AG04450 (cell line): ENCODE results near the gene LPAR3. TPM values are rescaled to one million over a fixed set of nuclear protein-coding genes. Genes with fewer than 3 reads are reported as not detected.

ENCODE experiments used
- CTCF ChIA-PET: fragments of 300-600, 350-600 bp; formaldehyde crosslinking; extraction: SDS; loops from one replicate; lab custom pipeline; 2022; ENCODE audit warnings: antibody characterized with exemption, inconsistent platforms; lab: Charles Lee
- POLR2A ChIA-PET: fragments of 350-600 bp; formaldehyde crosslinking; extraction: SDS; loops from one replicate; lab custom pipeline; 2021; ENCODE audit warnings: antibody characterized with exemption, inconsistent platforms; lab: Yijun Ruan, JAX
- DNase-seq: peaks from one replicate; pipeline ENCODE4 v3.0.0-alpha.2; 2011; ENCODE audit warnings: low read depth, low spot score
- H3K27ac ChIP-seq: one replicate; pipeline ENCODE4 v1.5.1; 2012; ENCODE audit warnings: low read depth, low read length, control low read depth
- H3K27me3 ChIP-seq: one replicate; pipeline ENCODE4 v1.6.0; 2012; ENCODE audit warnings: low read length; ENCODE audit not compliant: control insufficient read depth, insufficient read depth
- H3K4me3 ChIP-seq: 2 replicates; pipeline ENCODE4 v1.5.1; 2011; ENCODE audit warnings: mild to moderate bottlenecking, low read depth, low read length, control low read depth
- H3K9me3 ChIP-seq: 2 replicates; pipeline ENCODE4 v1.5.1; 2012; ENCODE audit warnings: low read length; ENCODE audit not compliant: control insufficient read depth, insufficient read depth
- polyA plus RNA-seq: library from polyadenylated mRNA; depleted of rRNA; stranded (reverse); fragments of >200 nt; gene quantifications from 2 replicates; pipeline ENCODE4 v1.2.3, GENCODE V29; 2011
- TF ChIP-seq, protein P1 (sequence below): IDR thresholded peaks from 2 replicates; pipeline ENCODE4 v1.5.1; 2011; ENCODE audit warnings: low read depth, low read length, control low read depth, inconsistent platforms

LPAR3 gene
- polyA plus RNA-seq, 1 experiment: 3.5 TPM

DNA sequence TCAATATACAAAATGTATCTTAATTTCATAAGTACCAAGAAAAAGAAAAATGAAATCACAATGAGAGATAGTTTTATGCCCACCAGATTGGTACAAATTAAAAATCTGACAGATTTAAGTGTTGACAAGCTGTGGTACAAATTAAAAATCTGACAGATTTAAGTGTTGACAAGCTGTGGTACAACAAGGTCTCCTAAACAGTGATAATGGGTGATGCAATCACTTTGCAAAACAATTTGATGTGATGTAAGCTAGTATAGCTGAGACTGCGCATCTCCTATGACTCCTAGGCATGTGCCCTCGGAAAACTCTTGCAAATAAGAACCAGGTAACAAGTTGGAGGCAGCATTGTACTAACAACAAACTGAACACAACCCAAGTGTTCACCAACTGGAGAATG, 100.6 kb downstream of the LPAR3 start:
- H3K4me3 ChIP-seq: no peak overlapping the region
- H3K27ac ChIP-seq: no peak overlapping the region
- H3K27me3 ChIP-seq: peaks cover 5% of the 10 kb centered on the region
- ChIA-PET CTCF (interaction anchor here (1.0 kb wide), 1 partner anchor 20 kb away, joined by 3 read pairs; no protein-coding TSS in a partner anchor), POLR2A (no interaction called here)
- no peaks in the 10 kb centered on the region for H3K9me3 ChIP-seq
- TF ChIP-seq, protein P1, sequence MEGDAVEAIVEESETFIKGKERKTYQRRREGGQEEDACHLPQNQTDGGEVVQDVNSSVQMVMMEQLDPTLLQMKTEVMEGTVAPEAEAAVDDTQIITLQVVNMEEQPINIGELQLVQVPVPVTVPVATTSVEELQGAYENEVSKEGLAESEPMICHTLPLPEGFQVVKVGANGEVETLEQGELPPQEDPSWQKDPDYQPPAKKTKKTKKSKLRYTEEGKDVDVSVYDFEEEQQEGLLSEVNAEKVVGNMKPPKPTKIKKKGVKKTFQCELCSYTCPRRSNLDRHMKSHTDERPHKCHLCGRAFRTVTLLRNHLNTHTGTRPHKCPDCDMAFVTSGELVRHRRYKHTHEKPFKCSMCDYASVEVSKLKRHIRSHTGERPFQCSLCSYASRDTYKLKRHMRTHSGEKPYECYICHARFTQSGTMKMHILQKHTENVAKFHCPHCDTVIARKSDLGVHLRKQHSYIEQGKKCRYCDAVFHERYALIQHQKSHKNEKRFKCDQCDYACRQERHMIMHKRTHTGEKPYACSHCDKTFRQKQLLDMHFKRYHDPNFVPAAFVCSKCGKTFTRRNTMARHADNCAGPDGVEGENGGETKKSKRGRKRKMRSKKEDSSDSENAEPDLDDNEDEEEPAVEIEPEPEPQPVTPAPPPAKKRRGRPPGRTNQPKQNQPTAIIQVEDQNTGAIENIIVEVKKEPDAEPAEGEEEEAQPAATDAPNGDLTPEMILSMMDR: no peak
- no peak for DNase-seq

DNA sequence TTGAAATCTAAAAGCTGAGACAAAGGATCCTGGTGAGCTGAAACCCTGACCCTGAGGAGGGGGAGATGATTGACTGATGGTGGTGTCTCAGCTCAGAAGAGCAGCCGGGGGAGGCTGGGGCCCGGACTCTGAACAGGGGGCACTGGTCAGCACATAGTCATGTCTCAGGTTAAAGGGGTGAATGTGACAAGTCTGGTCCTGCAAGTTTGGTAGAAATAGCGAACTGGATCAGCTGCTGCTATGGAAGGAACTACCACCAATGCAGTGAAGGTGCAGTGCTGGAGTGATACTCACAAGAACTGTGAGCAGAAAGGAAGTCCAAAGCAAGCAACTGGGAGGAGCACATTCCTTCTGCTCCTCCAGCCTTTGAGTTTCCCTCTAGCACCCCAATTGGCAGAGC, 104.0 kb downstream of the LPAR3 start:
- TF ChIP-seq, protein P1: no peak
- ChIA-PET POLR2A (no interaction called here), CTCF (interaction anchor here (7.2 kb wide), 1 partner anchor 17 kb away, joined by 32 read pairs; no protein-coding TSS in a partner anchor)

DNA sequence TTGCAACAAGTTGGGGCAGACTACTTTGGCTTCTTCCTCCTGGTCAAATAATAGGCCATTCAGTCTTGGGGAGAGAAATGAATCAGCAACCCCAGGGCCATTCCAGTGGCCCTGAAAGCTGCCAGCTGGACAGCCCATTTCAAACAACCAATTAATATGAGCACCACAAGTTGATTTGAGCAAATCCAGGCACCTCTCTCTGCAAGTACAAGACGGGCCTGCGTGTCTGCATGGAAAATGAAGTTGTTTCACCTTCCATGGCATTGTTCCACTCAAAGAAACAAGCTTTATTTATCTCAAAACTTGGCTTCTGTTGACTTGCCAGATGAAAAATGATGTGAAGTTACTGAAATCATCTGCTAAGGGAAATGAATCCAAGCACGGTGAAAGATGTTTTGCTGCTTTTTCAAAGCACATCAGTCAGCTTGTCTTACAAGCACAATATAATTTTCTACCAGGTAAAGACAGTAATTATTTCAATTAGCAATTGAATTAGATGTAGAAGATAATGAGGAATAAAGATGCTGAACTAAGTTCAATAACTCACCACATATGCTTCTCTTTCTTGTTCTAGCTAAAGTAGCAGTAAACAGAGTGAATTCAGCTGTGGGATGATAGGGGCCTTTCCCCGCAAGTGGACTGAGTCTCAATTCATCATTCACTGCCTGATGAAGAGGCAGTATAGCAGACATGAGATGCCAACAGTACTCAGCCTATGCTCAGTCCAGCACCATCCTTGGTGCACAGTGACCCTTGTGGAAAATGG, 107.6 kb downstream of the LPAR3 start:
- DNase-seq: no peak
- Histone ChIP-seq H3K27ac (peak overlapping the region; percentile 24), H3K9me3 (peaks cover 3% of the 10 kb centered on the region; the same call in 1 of the 2 replicates), H3K27me3 (no peaks in the 10 kb centered on the region), H3K4me3 (no peak overlapping the region)
- ChIA-PET POLR2A (no interaction called here), CTCF (interaction anchor here (1.0 to 7.2 kb wide), 4 partner anchors 9 to 644 kb away, joined by 3 to 32 read pairs (median 4); no protein-coding TSS in a partner anchor)
- TF ChIP-seq, protein P1: no peak

More for the DNA sequence above, 104.0 kb downstream of the LPAR3 start:
- Histone ChIP-seq H3K27me3 (peaks cover 2% of the 10 kb centered on the region), H3K4me3 (no peak overlapping the region), H3K27ac (no peak overlapping the region), H3K9me3 (no peaks in the 10 kb centered on the region)
- DNase-seq: no peak

DNA sequence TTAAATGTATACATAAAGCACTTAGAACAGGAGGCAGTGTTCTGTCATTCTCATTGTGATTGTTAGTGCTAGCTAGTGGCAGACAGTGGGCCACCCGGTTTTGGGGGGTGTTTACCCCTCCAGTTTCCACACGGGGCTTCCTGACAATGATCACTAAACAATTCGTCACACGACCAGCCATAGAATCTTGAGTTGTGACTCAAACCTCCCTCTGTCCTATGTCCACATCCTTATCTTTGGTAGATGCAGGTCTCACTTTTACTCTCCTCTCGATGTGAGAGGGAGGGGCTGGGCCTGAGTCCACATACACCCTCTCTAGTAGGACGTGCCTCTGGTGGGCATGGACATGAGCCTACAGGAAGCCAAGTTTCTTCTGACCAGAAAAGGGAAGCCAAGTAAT, 110.1 kb downstream of the LPAR3 start:
- no peak for DNase-seq
- TF ChIP-seq, protein P1: no peak
- Histone ChIP-seq H3K27ac (no peak overlapping the region), H3K9me3 (peaks cover 3% of the 10 kb centered on the region; the same call in 1 of the 2 replicates), H3K27me3 (peaks cover 2% of the 10 kb centered on the region), H3K4me3 (no peak overlapping the region)
- ChIA-PET POLR2A (no interaction called here), CTCF (interaction anchor here (0.5 to 2.3 kb wide), 8 partner anchors 10 to 568 kb away, joined by 3 to 17 read pairs (median 5); no protein-coding TSS in a partner anchor)
